Gastroesophageal sphincter (tissue), 3 donors: ENCODE measurements around the gene SLIT3.

ENCODE experiments used
- CTCF ChIP-seq, 4 experiments: fragments of 200-600 bp in 2 of 4; fragments of 450-650 bp in 2 of 4; sonication (generic) in 1 of 4; IDR thresholded peaks; one replicate each; pipeline ENCODE4 v1.5.1; 2017 to 2019; ENCODE audit warnings: antibody characterized with exemption in 4 of 4, mild to moderate bottlenecking in 2 of 4, moderate library complexity in 2 of 4
- EP300 ChIP-seq: sonication (generic); formaldehyde crosslinking; IDR thresholded peaks from one replicate; pipeline ENCODE4 v1.6.1; 2017; ENCODE audit warnings: antibody characterized with exemption, mild to moderate bottlenecking
- POLR2A ChIP-seq, 2 donors: fragments of 450-650 bp; IDR thresholded peaks; one replicate each; pipeline ENCODE4 v1.6.1; 2017; ENCODE audit warnings: antibody characterized with exemption in 2 of 2, mild to moderate bottlenecking in 2 of 2, moderate library complexity in 1 of 2
- POLR2AphosphoS5 ChIP-seq: sonication (generic); formaldehyde crosslinking; IDR thresholded peaks from one replicate; pipeline ENCODE4 v1.6.1; 2017; ENCODE audit warnings: antibody characterized with exemption

- TF ChIP-seq POLR2AphosphoS5 (no peak), CTCF (IDR thresholded peaks at IDR 0.05) (no peak), EP300 (no peak), POLR2A (IDR thresholded peaks at IDR 0.05) (no peak)
Observed at GRCh38 chr5:169273881-169274280, 27.1 kb downstream of the SLIT3 start.
